HG03139 (cell line): ENCODE data around the gene PPIL3.

ENCODE experiments used
- ATAC-seq: cut with Tn5 transposase; IDR thresholded peaks from one replicate; pipeline ENCODE4 v1.9.1; 2021; ENCODE audit not compliant: unreplicated experiment

The PPIL3 gene

DNA sequence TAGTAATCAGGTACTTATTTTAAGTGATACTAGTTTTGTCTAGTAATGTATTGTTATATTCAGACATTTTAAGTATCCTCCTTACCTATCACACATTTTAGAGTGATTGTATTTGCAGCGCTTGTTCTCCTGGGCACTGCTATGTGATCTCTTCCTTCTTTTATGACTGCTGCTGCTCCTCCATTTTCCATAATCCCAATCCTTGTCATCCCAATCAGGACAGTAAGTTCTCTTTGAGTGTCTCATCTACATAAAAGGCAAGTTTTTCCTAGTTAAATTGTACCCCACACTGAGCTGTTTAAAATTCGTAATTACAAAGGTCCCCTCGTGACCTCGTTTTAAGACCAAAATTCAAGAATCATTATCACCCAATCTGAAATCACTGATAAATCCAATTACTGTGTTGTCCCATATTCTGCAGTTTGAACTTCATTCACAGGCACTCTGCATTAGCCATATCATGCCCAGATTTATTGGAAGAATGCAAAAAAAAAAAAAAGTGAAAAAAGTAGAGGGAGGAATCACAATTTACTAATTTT lies 27.2 kb downstream of the PPIL3 start:
- ATAC-seq = no peak

DNA sequence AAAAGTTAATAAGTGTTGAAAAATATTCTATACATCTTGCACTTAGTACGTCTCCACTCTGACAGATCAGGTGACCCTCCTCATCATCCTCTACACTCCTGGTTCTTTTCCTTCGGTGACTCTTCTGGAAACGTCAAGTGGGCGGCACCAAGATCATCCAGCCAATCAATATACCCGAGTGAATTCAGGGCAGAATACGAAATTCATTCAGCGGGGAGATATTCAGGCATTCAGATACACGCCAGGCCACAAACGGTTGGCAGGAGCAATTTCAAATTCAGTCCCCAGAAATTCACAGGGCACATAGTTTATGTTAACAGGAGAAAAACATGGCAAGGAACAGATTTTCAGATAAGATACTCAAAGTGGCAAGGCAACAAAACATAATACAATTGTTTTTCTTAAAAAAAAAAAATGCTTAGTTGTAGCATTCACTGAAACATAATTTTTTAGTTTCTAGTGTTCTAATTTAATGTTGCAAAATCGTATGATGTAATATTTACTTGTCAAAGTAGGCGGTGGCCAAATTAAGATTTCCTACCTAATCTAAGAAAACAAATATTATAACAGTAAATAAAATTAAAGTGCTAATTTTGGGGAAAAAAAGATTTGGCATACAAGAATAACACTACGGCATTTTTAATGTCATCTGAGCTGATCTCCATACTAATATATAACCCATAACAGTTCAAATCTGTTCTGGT lies 28.6 kb downstream of the PPIL3 start:
- no peak for ATAC-seq

DNA sequence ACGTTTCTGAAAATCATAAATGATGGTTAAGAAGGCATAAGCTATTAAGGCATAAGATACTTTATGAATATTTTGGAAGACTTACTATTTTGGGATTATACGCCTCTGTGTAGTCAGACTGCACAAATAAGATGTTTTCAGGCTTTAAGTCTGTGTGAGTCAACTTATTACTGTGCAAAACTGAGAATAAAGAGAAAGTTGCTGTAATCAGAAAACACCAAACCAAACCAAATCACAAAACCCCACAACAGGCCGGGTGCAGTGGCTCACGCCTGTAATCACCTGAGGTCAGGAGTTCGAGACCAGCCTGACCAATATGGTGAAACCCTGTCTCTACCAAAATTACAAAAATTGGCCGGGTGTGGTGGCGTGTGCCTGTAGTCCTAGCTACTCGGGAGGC lies 32.1 kb downstream of the PPIL3 start:
- ATAC-seq = no peak

DNA sequence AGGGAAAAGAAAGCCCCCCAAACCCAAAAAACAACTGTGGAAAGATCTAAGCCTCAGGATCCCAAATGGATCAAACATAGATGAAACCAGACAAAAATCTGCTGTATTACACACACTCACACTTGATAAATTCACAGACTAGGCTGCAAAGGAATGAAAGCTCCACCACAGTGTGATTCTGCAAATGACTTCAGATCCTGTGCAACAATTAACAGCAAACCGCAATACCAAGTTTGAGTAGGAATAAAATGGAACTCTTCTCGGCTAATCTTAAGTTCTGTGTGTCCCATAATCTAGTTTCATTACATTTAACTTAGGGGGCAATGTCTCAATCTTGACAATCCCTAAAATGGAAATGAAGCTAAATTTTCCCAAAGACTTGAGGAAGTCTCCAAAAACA lies 36.3 kb downstream of the PPIL3 start:
- ATAC-seq = no peak

DNA sequence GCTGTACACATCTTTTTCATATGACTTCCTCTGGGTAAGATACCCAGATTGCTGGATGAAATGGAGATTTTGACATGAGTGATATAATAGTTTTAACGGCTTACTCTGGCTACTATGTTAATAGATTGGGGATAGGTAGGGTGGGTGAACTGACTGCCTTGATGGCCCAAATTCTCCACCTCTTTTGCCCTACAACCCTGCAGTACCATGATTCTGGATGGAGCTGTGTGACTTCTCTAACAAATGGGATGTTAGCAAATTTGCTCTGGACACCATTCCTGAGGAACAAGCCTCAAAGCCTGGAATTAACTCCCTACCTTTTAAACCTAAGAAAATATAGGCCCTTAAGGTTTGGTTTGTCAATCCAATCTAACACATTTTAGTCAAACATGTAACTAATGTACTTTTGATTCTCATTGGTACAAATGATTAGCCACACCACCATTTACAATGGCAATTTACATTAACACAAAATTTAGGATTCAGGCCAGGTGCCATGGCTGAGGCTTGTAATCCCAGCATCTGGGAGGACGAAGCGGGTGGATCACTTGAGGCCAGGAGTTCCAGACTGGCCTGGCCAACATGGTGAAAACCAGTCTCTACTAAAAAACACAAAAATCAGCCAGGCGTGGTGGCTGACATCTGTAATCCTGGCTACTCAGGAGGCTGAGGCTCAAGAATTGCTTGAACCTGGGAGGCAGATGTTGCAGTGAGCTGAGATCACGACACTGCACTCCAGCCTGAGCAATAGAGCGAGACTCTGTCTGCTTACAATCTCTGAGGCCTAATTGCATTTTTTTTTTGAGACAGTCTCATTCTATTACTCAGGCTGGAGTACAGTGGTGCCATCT lies 37.3 kb downstream of the PPIL3 start:
- ATAC-seq = no peak

DNA sequence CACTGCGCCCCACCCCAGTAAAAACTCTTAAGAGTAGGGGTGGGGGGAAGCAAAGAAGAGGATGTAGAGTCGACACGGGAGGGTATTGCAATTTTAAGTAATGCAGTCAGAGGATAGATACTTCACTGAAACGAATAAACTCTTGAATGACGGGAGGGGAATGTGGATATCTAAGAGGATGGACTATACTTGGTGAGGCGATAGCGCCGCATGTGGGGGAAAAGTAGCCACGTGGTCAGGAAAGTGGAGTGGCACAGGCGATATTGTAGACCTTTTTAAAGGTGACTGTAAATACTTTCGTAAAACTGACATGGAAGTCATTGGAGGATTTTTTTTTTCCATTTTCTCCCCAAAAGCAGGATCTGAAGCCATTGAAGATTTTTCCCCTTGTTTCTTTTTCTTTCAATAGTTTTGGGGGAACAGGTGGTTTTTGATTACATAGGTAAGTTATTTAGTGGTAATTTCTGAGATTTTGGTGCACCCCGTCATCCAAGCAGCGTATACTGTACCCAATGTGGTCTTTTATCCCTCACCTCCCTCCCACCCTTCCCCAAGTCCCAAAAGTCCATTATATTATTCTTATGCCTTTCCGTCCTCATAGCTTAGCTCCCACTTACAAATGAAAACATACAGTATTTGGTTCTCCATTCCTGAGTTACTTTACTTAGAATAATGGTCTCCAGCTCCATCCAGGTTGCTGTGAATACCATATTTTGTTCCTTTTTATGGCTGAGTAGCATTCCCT lies 38.2 kb downstream of the PPIL3 start:
- ATAC-seq = no peak

DNA sequence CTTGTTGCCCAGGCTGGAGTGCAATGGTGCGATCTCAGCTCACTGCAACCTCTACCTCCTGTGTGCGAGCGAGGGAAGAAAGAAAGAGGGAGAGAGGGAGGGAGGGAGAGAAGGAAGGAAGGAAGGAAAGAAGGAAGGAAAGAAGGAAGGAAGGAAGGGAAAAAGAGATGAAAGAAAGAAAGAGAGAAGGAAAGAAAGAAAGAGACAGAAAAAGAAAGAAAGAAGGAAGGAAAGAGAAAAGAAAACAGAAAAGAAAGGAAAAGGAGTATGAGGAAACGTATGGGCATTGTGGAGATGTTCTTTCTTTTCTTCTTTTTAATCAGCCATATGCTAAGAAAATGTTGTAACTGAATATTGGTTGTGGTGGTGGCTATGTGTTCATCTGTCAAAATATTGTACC lies 40.9 kb downstream of the PPIL3 start:
- no peak for ATAC-seq

DNA sequence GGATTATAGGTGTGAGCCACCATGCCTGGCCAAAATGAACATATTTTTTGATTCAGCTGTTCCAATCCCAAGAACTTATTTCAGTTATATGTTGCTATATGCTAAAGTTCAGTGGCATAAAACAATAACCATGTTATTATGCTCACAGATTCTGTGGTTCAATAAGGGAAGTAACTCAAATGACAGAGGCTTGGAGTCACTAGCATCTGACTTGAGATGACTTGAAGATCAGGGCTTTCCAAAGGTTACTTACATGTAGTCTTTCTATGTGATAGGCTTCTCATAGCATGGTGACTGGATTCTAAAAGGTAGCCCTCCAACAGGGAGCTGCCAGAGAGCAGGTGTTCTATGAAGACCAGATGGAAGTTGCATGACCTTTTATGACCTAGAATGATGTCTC lies 41.6 kb downstream of the PPIL3 start:
- no peak for ATAC-seq

DNA sequence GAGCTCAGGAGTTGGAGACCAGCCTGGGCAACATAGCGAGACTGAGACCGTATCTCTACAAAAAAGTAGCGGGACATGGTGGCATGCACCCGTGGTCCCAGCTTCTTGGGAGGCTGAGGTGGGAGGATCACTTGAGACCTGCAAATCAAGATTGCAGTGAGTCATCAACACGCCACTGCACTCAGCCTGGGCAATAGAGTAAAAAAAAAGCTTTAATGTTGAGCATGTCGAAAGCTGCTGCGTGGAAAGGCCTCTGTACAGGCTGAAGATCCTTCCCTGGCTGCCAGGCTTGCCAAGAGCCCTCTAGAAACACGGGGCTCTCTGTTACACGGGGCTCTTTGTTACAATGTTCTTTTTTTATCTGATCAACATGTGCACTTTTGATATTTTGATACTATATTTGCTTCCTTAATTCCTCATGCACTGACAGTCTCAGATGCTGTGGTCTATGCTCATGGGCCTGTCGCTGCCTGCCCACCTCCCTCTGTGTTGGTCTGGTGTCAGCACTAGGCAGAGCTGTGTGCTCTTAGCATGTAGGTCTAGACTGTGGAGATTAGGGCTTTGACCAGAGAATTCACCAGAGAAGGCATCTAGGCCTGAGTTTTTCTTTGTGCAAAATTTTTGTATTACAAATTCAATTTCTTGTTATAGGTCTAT lies 43.1 kb downstream of the PPIL3 start:
- ATAC-seq = no peak

DNA sequence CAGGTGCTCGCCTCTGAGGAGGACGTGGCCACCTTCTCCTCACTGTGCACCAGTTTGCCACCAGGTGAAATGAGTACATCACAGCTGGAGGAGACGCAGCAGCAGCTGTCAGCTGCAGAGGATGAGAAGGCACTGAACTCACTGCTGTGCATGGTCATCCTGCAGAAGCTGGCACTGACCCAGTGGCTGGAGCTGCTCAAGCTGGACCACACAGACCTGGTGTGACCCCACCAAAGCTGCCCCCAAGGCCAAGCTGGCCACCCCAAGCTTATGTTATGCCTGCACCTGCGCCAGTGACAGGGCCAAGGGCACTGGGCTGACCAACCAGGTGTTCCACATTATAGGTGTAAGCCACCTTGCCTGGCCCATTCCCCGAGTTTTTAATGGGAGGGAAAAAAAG lies 43.7 kb downstream of the PPIL3 start:
- no peak for ATAC-seq

DNA sequence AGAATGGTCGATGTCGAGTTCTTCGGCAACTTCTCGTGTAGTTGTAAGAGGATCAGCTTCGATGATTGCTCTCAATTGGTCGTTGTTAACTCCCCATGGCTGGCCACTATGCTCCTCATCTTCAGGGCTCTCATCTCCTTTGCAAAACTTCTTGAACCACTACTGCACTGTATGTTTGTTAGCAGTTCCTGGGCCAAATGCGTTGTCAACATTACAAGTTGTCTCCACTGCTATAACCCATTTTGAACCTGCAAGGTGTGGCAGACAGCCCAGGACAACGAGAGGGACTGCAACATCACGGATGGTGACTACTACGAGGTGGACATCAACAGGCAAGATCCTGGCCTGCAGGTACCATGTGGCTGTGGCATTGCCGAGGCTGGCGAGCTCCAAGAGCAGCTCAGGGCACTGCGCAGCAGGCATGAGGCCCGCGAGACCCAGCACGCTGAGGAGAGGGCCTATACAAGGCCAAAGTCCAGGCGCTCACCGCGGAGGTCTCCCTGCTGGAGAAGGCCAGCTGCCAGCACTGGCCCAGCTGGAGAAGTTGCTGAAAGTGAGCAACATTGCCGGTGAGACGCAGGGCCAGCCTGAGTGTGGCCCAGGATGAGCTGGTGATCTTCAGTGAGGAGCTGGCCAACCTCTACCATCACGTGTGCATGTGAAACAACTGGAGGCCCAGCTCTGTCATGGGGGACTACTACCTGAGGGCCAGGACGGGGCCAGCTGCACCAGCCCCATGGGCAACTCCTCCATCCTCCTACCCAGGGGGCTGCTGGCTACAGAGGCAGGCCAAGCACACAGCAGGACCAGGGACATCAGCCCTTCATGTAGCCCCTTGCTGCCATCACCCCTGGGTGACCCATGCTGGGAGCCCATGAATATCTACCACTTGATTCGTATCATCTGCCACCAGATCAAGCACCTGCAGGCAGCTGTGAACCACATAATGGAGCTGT lies 44.6 kb downstream of the PPIL3 start:
- ATAC-seq = no peak

DNA sequence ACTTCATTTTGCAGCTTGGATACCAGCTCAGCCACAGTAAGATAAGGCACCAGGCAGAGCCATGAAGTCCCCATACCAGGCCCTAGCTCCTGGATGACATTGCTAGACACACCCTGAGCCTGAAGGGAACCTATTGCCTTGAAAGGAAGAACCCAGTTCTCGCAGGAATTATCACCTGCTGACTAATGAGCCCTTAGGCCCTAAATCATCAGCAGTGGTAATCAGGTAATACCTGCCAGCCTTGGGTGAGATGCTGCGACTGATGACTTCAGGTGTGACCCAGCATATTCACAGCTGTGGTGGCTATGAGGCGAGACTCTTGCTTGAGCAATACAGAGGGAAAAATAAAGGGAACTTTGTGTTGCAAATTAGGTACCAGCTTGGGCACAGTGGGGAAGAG lies 49.4 kb downstream of the PPIL3 start:
- ATAC-seq = no peak

DNA sequence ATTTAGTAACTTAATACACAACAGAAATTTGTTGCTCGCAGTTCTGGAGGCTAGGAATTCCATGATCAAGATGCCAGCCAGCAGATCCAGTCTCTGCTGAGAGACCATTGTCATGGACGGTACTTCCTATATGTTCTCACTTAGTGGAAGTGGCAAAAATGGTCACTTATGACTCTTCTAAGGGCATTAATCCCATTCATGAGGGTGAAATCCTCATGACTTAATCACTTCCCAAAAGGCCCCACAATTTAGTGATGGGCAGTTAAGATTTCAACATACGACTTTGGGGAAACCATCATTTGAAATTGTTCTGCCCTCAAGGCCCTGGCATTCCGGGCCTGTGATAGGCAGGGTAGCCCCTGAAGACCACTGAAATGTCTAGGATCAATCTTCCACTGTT lies 54.2 kb downstream of the PPIL3 start:
- no peak for ATAC-seq

DNA sequence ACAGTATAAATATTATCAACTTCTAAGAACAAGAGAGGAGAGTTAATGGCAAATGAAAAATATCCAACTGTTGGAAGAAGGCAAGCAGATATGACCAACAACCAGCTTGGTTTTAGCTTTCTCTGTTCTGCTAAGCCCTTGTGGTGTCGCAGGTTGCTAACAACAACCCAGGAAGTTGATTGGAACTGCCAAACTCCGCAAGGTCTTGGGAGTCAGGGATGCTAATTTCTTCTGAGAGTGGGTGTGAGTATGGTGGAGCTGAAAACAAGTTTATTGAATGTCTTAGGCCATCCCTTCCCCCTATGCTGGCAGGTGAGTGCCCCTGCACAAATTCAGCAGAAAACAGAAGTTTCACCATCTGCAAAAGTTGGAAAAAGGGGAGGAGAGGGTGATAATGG lies 59.6 kb downstream of the PPIL3 start:
- ATAC-seq = no peak

DNA sequence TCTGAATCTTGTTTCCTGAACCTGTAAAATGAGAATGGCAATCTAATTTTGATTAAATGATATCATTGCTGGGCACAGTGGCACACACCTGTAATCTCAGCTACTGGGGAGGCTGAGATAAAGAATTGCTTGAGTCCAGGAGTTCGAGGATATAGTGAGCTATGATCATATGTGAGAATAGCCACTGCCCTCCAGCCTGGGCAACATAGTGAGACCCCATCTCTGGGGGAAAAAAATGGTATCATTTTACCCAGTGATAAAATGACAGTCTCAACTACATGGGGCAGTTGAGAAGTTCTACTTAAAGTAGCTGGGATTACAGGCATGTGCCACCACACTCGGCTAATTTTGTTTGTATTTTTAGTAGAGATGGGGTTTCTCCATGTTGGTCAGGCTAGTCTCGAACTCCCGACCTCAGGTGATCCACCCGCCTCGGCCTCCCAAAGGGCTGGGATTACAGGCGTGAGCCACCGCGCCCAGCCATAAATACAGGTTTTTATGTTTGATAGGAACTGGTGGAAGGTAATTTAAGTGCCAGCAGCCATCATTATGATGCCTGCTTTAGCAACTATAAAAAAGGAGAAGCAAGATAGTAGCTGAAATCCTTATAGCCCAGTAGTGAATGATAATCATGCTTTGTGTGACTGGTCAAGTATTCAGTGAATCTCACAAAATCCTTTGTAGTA lies 60.2 kb downstream of the PPIL3 start:
- no peak for ATAC-seq

DNA sequence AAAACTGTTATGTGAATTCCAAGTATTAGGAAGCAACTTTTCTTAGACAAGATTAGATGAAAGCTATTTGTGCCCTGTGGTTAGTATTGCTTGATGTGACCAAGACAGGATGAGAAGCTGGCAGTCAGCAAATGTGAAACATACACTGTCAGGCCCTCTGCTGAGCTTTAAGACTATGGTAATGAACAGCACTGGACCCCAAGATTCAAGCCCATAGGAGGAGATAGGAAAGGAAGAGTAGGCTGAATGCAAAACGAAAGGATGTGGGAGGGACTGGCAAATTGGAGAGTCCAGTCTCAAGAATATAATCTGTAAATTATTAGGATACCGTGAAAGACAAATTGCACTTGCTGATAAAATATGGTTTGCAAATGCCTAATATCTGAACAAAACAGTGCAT lies 60.8 kb downstream of the PPIL3 start:
- no peak for ATAC-seq

DNA sequence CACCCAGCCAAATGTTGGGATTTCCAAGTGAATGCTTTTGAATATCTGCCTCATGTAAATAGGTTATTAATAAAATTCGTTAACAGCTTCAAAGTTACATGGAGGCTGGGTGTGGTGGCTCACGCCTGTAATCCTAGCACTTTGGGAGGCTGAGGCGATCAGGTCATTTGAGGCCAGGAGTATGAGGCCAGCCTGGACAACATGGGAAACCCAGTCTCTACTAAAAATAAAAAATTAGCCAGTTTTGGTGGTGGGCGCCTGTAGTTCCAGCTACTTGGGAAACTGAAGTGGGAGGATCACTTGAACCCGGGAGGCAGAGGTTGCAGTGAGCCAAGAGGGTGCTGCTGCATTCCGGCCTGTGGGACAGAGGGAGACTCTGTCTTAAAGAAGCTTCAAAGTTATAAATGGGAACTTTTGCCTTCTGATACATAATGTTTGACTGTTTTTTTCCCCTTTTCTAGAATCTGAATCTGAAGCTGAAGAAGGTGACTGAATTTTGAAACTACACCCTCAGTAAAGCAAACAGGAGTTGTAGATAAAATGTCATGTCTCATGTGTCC lies 67.1 kb downstream of the PPIL3 start:
- no peak for ATAC-seq
